ENCODE results near the gene IQGAP3. TPM values are rescaled to one million over a fixed set of nuclear protein-coding genes. Genes with fewer than 3 reads are reported as not detected.
"Not testable (repeated sequence)": the region's sequence is repeated elsewhere in the genome, so short reads cannot be mapped to it uniquely, and the experiment has no call there.

The IQGAP3 gene
- total RNA-seq, 4 donors from 2014 or later, result 0.21 to 2.4 (median 0.97) TPM

DNA sequence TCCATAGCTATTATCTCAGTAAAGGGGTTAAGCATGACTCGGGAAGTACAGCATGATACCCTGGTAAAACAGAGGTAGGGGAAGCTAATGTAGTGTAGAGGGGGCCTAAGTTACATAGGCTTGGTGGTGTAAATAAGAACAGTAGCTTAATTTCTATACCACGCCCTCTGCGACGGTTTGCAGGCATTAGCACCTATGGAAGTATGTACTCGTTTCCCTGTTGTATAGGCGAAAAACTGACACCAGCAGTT is 18.7 kb upstream of the IQGAP3 start:
- Histone ChIP-seq H3K9me3 (no peaks in the 10 kb centered on the region), H3K36me3 (peaks cover 0 to 34% (median 0%) of the 10 kb centered on the region in 3 donors), H3K4me1 (peaks cover 0 to 17% (median 10%) of the 10 kb centered on the region in 4 donors), H3K27me3 (no peaks in the 10 kb centered on the region), H3K27ac (peak overlapping the region; percentile 72 to 90 (median 87)), H3K4me3 (peak overlapping the region; percentile 66 to 92 (median 71))
- no peak for TF ChIP-seq EP300 (IDR thresholded peaks at IDR 0.05)
- TF ChIP-seq, protein P1, sequence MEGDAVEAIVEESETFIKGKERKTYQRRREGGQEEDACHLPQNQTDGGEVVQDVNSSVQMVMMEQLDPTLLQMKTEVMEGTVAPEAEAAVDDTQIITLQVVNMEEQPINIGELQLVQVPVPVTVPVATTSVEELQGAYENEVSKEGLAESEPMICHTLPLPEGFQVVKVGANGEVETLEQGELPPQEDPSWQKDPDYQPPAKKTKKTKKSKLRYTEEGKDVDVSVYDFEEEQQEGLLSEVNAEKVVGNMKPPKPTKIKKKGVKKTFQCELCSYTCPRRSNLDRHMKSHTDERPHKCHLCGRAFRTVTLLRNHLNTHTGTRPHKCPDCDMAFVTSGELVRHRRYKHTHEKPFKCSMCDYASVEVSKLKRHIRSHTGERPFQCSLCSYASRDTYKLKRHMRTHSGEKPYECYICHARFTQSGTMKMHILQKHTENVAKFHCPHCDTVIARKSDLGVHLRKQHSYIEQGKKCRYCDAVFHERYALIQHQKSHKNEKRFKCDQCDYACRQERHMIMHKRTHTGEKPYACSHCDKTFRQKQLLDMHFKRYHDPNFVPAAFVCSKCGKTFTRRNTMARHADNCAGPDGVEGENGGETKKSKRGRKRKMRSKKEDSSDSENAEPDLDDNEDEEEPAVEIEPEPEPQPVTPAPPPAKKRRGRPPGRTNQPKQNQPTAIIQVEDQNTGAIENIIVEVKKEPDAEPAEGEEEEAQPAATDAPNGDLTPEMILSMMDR (IDR thresholded peaks at IDR 0.05), result no peak
- no peak for TF ChIP-seq POLR2A (IDR thresholded peaks at IDR 0.05)
- no peak for DNase-seq (ENCODE audit: low spot score in 2 of 2)
- WGBS, 2 donors, result 15 to 23% methylated on average over 6 of the region's 6 CpGs

GRCh38 chr1:156590326-156591180 is 18.2 kb upstream of the IQGAP3 start:
- no peak for DNase-seq (ENCODE audit: low spot score in 2 of 2)
- Histone ChIP-seq H3K4me3 (peak overlapping the region in 1 of 4 donors; percentile 92), H3K9me3 (no peaks in the 10 kb centered on the region), H3K36me3 (peaks cover 0 to 28% (median 0%) of the 10 kb centered on the region in 3 donors), H3K4me1 (peaks cover 0 to 17% (median 10%) of the 10 kb centered on the region in 4 donors), H3K27me3 (no peaks in the 10 kb centered on the region), H3K27ac (peak overlapping the region; percentile 72 to 90 (median 87))
- TF ChIP-seq, protein P1 (IDR thresholded peaks at IDR 0.05), result no peak
- TF ChIP-seq EP300 (IDR thresholded peaks at IDR 0.05), result no peak
- no peak for TF ChIP-seq POLR2A (IDR thresholded peaks at IDR 0.05)
- 84 to 85% methylated on average over 10 of the region's 10 CpGs for WGBS, 2 donors

GRCh38 chr1:156589546-156589945 is 17.2 kb upstream of the IQGAP3 start:
- H3K9me3 ChIP-seq, result no peaks in the 10 kb centered on the region
- no peak overlapping the region for H3K27ac ChIP-seq
- H3K4me1 ChIP-seq, result peaks cover 0 to 17% (median 10%) of the 10 kb centered on the region in 4 donors
- no peak overlapping the region for H3K4me3 ChIP-seq
- TF ChIP-seq POLR2A (IDR thresholded peaks at IDR 0.05) (no peak), EP300 (IDR thresholded peaks at IDR 0.05) (no peak)
- TF ChIP-seq, protein P1 (IDR thresholded peaks at IDR 0.05), result no peak
- 55 to 57% methylated on average over 5 of the region's 5 CpGs for WGBS, 2 donors
- DNase-seq (ENCODE audit: low spot score in 2 of 2), result no peak
- peaks cover 0 to 18% (median 0%) of the 10 kb centered on the region in 3 donors for H3K36me3 ChIP-seq
- no peaks in the 10 kb centered on the region for H3K27me3 ChIP-seq

GRCh38 chr1:156587927-156588326 is 15.6 kb upstream of the IQGAP3 start:
- not testable (repeated sequence) for H3K9me3 ChIP-seq; H3K4me3 ChIP-seq; DNase-seq (ENCODE audit: low spot score in 2 of 2); H3K27ac ChIP-seq; H3K27me3 ChIP-seq; H3K36me3 ChIP-seq
- H3K4me1 ChIP-seq, result peaks cover 0 to 23% (median 10%) of the 10 kb centered on the region in 4 donors
- WGBS, 2 donors, result 84 to 88% methylated on average over 8 of the region's 8 CpGs

- Histone ChIP-seq H3K9me3 (no peaks in the 10 kb centered on the region), H3K36me3 (no peaks in the 10 kb centered on the region), H3K27me3 (no peaks in the 10 kb centered on the region), H3K27ac (no peak overlapping the region), H3K4me3 (no peak overlapping the region), H3K4me1 (peaks cover 0 to 14% (median 4%) of the 10 kb centered on the region in 4 donors)
- WGBS, 2 donors, result 88 to 96% methylated on average over 3 of the region's 3 CpGs
- DNase-seq (ENCODE audit: low spot score in 2 of 2), result no peak
- TF ChIP-seq POLR2A (IDR thresholded peaks at IDR 0.05) (no peak), EP300 (IDR thresholded peaks at IDR 0.05) (no peak)
- TF ChIP-seq, protein P1 (IDR thresholded peaks at IDR 0.05), result no peak
Observed at GRCh38 chr1:156586892-156587477, 14.6 kb upstream of the IQGAP3 start.
